GM12801 (cell line): ENCODE results near the gene RELN.

Source experiments
- TF ChIP-seq, protein P1 (sequence below): IDR thresholded peaks from one replicate; pipeline ENCODE4 v1.5.1; 2011; ENCODE audit warnings: control low read depth; ENCODE audit not compliant: insufficient read length; ENCODE audit errors: extremely low read depth

Gene RELN

DNA sequence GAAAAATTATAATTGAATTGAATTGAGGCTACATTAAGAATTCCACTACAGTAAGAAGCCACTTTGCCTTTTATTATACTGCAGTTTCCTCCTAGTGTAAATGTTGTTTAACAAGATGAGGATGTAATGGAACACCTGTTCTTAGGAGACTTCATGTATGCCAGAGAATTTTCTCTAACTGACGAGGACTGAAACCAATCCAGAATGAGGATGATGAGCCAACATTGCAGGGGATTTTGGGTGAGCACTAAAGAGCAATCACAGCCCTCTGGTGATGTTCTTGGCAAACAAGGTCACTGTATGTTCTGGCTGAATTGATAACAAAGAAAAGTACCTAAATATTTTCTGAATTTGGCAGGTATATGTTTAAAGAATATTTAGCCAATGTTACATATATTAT lies 60.9 kb downstream of the RELN start:
- TF ChIP-seq, protein P1, sequence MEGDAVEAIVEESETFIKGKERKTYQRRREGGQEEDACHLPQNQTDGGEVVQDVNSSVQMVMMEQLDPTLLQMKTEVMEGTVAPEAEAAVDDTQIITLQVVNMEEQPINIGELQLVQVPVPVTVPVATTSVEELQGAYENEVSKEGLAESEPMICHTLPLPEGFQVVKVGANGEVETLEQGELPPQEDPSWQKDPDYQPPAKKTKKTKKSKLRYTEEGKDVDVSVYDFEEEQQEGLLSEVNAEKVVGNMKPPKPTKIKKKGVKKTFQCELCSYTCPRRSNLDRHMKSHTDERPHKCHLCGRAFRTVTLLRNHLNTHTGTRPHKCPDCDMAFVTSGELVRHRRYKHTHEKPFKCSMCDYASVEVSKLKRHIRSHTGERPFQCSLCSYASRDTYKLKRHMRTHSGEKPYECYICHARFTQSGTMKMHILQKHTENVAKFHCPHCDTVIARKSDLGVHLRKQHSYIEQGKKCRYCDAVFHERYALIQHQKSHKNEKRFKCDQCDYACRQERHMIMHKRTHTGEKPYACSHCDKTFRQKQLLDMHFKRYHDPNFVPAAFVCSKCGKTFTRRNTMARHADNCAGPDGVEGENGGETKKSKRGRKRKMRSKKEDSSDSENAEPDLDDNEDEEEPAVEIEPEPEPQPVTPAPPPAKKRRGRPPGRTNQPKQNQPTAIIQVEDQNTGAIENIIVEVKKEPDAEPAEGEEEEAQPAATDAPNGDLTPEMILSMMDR = no peak

DNA sequence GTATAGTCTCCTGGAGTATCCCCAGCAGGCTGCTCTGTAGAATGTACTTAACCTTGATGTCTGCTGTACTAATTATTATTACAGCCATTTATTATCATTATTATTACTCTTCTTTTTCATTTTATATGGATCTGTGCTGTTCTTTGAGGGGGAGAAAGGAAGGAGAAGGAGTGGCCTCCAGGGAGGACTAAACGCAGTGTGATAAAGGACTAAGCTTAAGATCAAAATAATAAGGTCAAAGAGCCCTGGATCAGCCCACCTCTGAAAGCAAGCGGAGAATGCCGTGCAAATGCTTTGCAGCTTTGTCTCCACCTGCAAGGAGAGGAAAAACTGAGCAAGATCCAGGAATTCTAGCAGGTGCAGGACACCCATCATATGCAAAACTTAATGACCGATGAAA lies 65.3 kb downstream of the RELN start:
- TF ChIP-seq, protein P1 = no peak

- TF ChIP-seq, protein P1 = no peak
Observed at GRCh38 chr7:103922407-103922806, 67.1 kb downstream of the RELN start.

GRCh38 chr7:103921692-103922091 lies 67.8 kb downstream of the RELN start:
- TF ChIP-seq, protein P1 = no peak

DNA sequence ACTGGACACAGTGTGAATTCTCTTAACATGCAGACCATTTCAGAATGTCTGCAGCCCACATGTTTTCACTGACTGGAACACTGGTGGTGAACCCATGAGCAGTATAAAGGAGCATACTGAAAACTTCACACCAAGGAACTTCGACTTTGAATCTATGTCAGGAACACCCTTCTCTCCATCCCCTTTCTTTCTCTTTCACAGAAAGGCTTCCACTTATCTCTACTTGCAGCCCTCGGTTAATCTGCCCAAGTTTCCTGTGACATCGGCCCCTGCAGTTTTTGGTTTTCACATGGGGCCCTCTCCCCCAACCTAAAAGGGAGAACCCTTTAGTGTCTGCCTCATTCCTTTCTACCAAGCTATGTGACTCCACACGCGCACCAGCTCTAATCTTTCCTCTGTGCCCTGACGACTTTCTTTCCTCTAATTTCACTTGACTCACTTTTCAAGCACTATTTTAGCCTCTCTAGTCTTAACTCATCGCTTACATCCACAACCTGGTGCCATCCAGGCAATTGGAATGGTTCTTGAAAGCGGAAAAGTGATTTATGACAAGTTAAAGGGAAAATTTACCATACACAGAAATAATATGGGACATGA lies 70.1 kb downstream of the RELN start:
- TF ChIP-seq, protein P1 = no peak

- TF ChIP-seq, protein P1 = no peak
Observed at GRCh38 chr7:103918631-103919271, 70.7 kb downstream of the RELN start.

DNA sequence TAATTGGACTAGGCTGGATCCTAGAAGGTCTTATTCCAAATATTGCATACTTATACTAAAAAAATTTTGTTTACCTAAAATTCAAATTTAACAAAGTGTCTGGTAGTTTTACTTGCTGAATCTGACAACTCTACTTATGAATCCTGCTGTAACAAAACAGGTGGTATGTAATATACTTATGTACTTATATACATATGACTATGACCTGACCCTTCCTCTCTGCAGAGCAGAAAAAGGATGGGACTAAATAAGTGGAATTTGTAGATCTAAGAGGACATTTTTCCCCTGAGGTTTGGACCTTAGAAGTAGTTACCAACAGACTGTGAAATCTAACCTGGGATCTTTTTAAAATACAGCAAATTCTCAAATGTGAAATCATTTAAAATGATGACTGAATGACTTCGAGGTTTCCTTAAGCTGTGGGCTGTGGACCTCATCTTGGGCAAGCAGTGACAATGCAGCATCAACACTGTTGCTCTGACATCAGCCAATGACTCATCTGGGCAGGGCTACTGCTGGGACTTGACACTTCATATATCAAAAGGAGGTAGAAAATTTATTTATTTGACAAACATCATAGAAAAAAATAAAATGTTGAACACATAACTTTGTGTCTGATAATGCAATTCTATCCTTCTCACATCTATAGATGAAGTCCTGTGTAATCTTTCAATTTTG lies 73.6 kb downstream of the RELN start:
- TF ChIP-seq, protein P1 = no peak
